Measurements from ENCODE around the gene SH3GL3. TPM values are rescaled to one million over a fixed set of nuclear protein-coding genes. Genes with fewer than 3 reads are reported as not detected.

SH3GL3 gene
- total and polyA plus RNA-seq, 2 of the 8 experiments (the other 6 are each of a cell fraction or from before 2014, with no cell fraction given), result 14.1 to 19.1 TPM

- H2BK12ac ChIP-seq (ENCODE audit: low read depth, low read length), result peak overlapping the region; percentile 94; the same call in 1 of the 2 replicates
- no peaks in the 10 kb centered on the region; the same call in 1 of the 2 replicates for H3K79me1 ChIP-seq (ENCODE audit: low read depth, low read length)
- H3K27ac ChIP-seq (ENCODE audit: low read depth, low read length), result no peak overlapping the region
- H2AK5ac ChIP-seq (ENCODE audit: low read depth, low read length), result peak overlapping the region; percentile 86; the same call in 1 of the 2 replicates
- H3K23ac ChIP-seq (ENCODE audit: insufficient read length), result no peak overlapping the region
- no peak overlapping the region for H3K4me2 ChIP-seq (ENCODE audit: insufficient read depth in 1 of 2, low read depth in 2 of 2, low read length in 2 of 2)
- peaks cover 0 to 3% (median 0%) of the 10 kb centered on the region in 4 experiments; a peak in 1 of 8 replicates for H3K36me3 ChIP-seq (ENCODE audit: control insufficient read depth in 2 of 4, insufficient read depth in 4 of 4, low read length in 3 of 4)
- H3K4ac ChIP-seq (replicated peaks; ENCODE audit: insufficient read length, low read depth, low read length), result no peak overlapping the region
- H2BK20ac ChIP-seq (ENCODE audit: low read length), result no peak overlapping the region
- no peak overlapping the region for H3K4me3 ChIP-seq (ENCODE audit: extremely low read depth in 1 of 4, insufficient read depth in 2 of 4, low read depth in 3 of 4, low read length in 4 of 4)
- H3K4me1 ChIP-seq (replicated peaks in 1 of 4; ENCODE audit: control insufficient read depth in 3 of 4, insufficient read depth in 4 of 4, low read length in 3 of 4), result peaks cover 2 to 13% (median 6%) of the 10 kb centered on the region in 4 experiments; a peak in 5 of 7 replicates
- ChIA-PET POLR2A (ENCODE audit: partially characterized antibody) (interaction anchor here (0.7 kb wide), 1 partner anchor 391 kb away, joined by 3 read pairs; no protein-coding TSS in a partner anchor), CTCF (ENCODE audit: partially characterized antibody) (interaction anchor here (0.6 to 1.3 kb wide), 5 partner anchors 13 to 261 kb away, joined by 3 to 4 read pairs (median 3); no protein-coding TSS in a partner anchor)
- no peak overlapping the region for H3K56ac ChIP-seq (replicated peaks; ENCODE audit: insufficient read length, low read depth, low read length)
- peaks cover 3 to 4% of the 10 kb centered on the region in 2 experiments; a peak in 2 of 4 replicates for H3K9me3 ChIP-seq (ENCODE audit: insufficient read depth in 2 of 2, low read depth in 1 of 2, low read length in 1 of 2)
- 77% methylated on average over 4 of the region's 4 CpGs; no CpG with 5 or more reads in 1 of the 2 experiments for WGBS, 2 experiments (ENCODE audit: extremely low coverage in 1 of 2, insufficient coverage in 1 of 2, insufficient read length in 1 of 2, insufficient replicate concordance in 2 of 2, low coverage in 1 of 2, low lambda C conversion rate in 2 of 2, missing lambda C conversion rate in 1 of 2)
- no peak for FAIRE-seq
- H3K79me2 ChIP-seq (ENCODE audit: control insufficient read depth in 1 of 2, insufficient read depth in 2 of 2, low read length in 2 of 2), result peaks cover 0 to 20% of the 10 kb centered on the region in 2 experiments; a peak in 1 of 4 replicates
- H3K9ac ChIP-seq (replicated peaks in 1 of 4; ENCODE audit: extremely low read depth in 1 of 4, low read depth in 3 of 4, low read length in 3 of 4), result no peak overlapping the region
- H3K14ac ChIP-seq (ENCODE audit: insufficient read length), result no peak overlapping the region
- no peak for DNase-seq (ENCODE audit: low read depth in 1 of 2, low spot score in 2 of 2)
- H2BK15ac ChIP-seq (ENCODE audit: low read length), result peak overlapping the region; percentile 8; the same call in 1 of the 2 replicates
- H2BK5ac ChIP-seq (ENCODE audit: low read depth, low read length), result no peak overlapping the region
- H3K27me3 ChIP-seq (replicated peaks in 1 of 4; ENCODE audit: control insufficient read depth in 3 of 4, extremely low read depth in 1 of 4, insufficient read depth in 3 of 4, low read length in 3 of 4), result no peaks in the 10 kb centered on the region
- no peaks in the 10 kb centered on the region for H3K23me2 ChIP-seq (ENCODE audit: low read depth, low read length)
- H4K8ac ChIP-seq (ENCODE audit: extremely low read depth, insufficient read depth, low read length), result no peak overlapping the region
- no peak overlapping the region for H2BK120ac ChIP-seq (replicated peaks; ENCODE audit: low read depth, low read length)
- H2AFZ ChIP-seq (ENCODE audit: low read length), result no peak overlapping the region
- H4K20me1 ChIP-seq (replicated peaks in 1 of 2; ENCODE audit: control insufficient read depth in 1 of 2, insufficient read depth in 2 of 2, low read length in 2 of 2), result no peaks in the 10 kb centered on the region
- H4K91ac ChIP-seq (replicated peaks; ENCODE audit: insufficient read length, low read length), result no peak overlapping the region
- H3K18ac ChIP-seq (ENCODE audit: extremely low read depth, low read length), result no peak overlapping the region
- H4K5ac ChIP-seq (ENCODE audit: insufficient read length, low read depth, low read length), result no peak overlapping the region
- TF ChIP-seq JUND (IDR thresholded peaks at IDR 0.05; ENCODE audit: low read length) (no peak), NRF1 (IDR thresholded peaks at IDR 0.05; ENCODE audit: low read depth, low read length) (no peak), SP2 (IDR thresholded peaks at IDR 0.05; ENCODE audit: low read length) (no peak), HDAC6 (IDR thresholded peaks at IDR 0.05; ENCODE audit: low read depth, low read length) (no peak), MAFK (IDR thresholded peaks at IDR 0.05; ENCODE audit: low read depth, low read length) (no peak), ASH2L (IDR thresholded peaks at IDR 0.05; ENCODE audit: low read length) (no peak), POLR2A (IDR thresholded peaks at IDR 0.05; ENCODE audit: control extremely low read depth in 1 of 2, low read depth in 2 of 2, low read length in 2 of 2) (no peak), SP1 (IDR thresholded peaks at IDR 0.05; ENCODE audit: low read depth, low read length) (no peak), HDAC2 (IDR thresholded peaks at IDR 0.05; ENCODE audit: borderline replicate concordance in 1 of 2, low read depth in 2 of 2, low read length in 2 of 2) (no peak), SIX5 (IDR thresholded peaks at IDR 0.05; ENCODE audit: low read depth, low read length) (no peak), CHD1 (IDR thresholded peaks at IDR 0.05; ENCODE audit: low read depth, low read length) (no peak), E2F6 (IDR thresholded peaks at IDR 0.05) (no peak)
These were observed 27.4 kb downstream of the SH3GL3 start for GRCh38 chr15:83474578-83474977.

All from H1 (cell line).